GM12878 (cell line): Measurements from ENCODE around the gene COTL1. TPM values are rescaled to one million over a fixed set of nuclear protein-coding genes. Genes with fewer than 3 reads are reported as not detected.

ENCODE experiments used
- ATF7 ChIP-seq: fragments of 450-650 bp; IDR thresholded peaks from 2 replicates; pipeline ENCODE4 v1.6.1; 2016; ENCODE audit warnings: low read depth, mild to moderate bottlenecking
- CHD4 ChIP-seq: fragments of 200-600 bp; sonication (generic); IDR thresholded peaks from 2 replicates; pipeline ENCODE4 v1.6.1; 2016; ENCODE audit warnings: mild to moderate bottlenecking
- E2F8 ChIP-seq: fragments of 450-650 bp; IDR thresholded peaks from 2 replicates; pipeline ENCODE4 v1.6.1; 2018; ENCODE audit warnings: mild to moderate bottlenecking, low read depth, moderate library complexity; ENCODE audit not compliant: partially characterized antibody
- EP300 ChIP-seq, 2 experiments: fragments of 150-350 bp in 1 of 2; IDR thresholded peaks; 2 replicates each; pipeline ENCODE4 v1.6.1; 2011 to 2012; ENCODE audit warnings: low read depth in 2 of 2, low read length in 2 of 2, borderline replicate concordance in 1 of 2, improper control_type of control experiment in 1 of 2, inconsistent platforms in 1 of 2; ENCODE audit not compliant: control insufficient read depth in 1 of 2
- HCFC1 ChIP-seq: fragments of 150-350 bp; IDR thresholded peaks from 2 replicates; pipeline ENCODE4 v1.6.1; 2014; ENCODE audit warnings: low read length
- IRF5 ChIP-seq: fragments of 450-650 bp; IDR thresholded peaks from 2 replicates; pipeline ENCODE4 v1.6.1; 2017; ENCODE audit warnings: borderline replicate concordance
- JUND ChIP-seq: IDR thresholded peaks from 2 replicates; pipeline ENCODE4 v1.6.1; 2012; ENCODE audit warnings: low read depth, mild to moderate bottlenecking, low read length, improper control_type of control experiment, moderate library complexity
- LARP7 ChIP-seq: fragments of 450-650 bp; IDR thresholded peaks from 2 replicates; pipeline ENCODE4 v1.6.1; 2017; ENCODE audit warnings: mild to moderate bottlenecking
- MAX ChIP-seq: IDR thresholded peaks from 2 replicates; pipeline ENCODE4 v1.6.1; 2012; ENCODE audit warnings: low read depth, low read length, improper control_type of control experiment
- MEF2B ChIP-seq: fragments of 450-650 bp; IDR thresholded peaks from 2 replicates; pipeline ENCODE4 v1.6.1; 2018; ENCODE audit warnings: mild to moderate bottlenecking, moderate library complexity; ENCODE audit not compliant: partially characterized antibody, poor library complexity, severe bottlenecking
- NKRF ChIP-seq: fragments of 450-650 bp; conservative IDR thresholded peaks from 2 replicates; pipeline ENCODE4 v1.6.1; 2017; ENCODE audit warnings: mild to moderate bottlenecking, moderate library complexity
- NR2C1 ChIP-seq: fragments of 450-650 bp; IDR thresholded peaks from 2 replicates; pipeline ENCODE4 v1.6.1; 2017; ENCODE audit warnings: antibody characterized with exemption, mild to moderate bottlenecking, moderate library complexity
- NR2C2 ChIP-seq: IDR thresholded peaks from 2 replicates; pipeline ENCODE4 v1.6.1; 2011; ENCODE audit warnings: borderline replicate concordance, low read depth; ENCODE audit not compliant: control insufficient read depth, insufficient read length
- PAX5 ChIP-seq: IDR thresholded peaks from 2 replicates; pipeline ENCODE4 v1.6.1; 2011; ENCODE audit warnings: low read depth, low read length, borderline replicate concordance
- SIN3A ChIP-seq: IDR thresholded peaks from 2 replicates; pipeline ENCODE4 v1.6.1; 2012; ENCODE audit warnings: low read depth, low read length, improper control_type of control experiment
- SIX5 ChIP-seq: IDR thresholded peaks from 2 replicates; pipeline ENCODE4 v1.6.1; 2011; ENCODE audit warnings: mild to moderate bottlenecking, low read depth, low read length, moderate library complexity; ENCODE audit not compliant: severe bottlenecking
- SMAD1 ChIP-seq: fragments of 450-650 bp; IDR thresholded peaks from 2 replicates; pipeline ENCODE4 v1.6.1; 2018; ENCODE audit warnings: mild to moderate bottlenecking, low read depth; ENCODE audit not compliant: partially characterized antibody
- SP1 ChIP-seq: IDR thresholded peaks from one replicate; pipeline ENCODE4 v1.6.1; 2011; ENCODE audit warnings: low read depth, low read length
- STAT3 ChIP-seq: IDR thresholded peaks from 2 replicates; pipeline ENCODE4 v1.6.1; 2011; ENCODE audit warnings: low read depth, low read length, improper control_type of control experiment
- TAF1 ChIP-seq: IDR thresholded peaks from 2 replicates; pipeline ENCODE4 v1.6.1; 2011; ENCODE audit warnings: mild to moderate bottlenecking, low read depth, low read length, borderline replicate concordance
- TBL1XR1 ChIP-seq: IDR thresholded peaks from 2 replicates; pipeline ENCODE4 v1.6.1; 2012; ENCODE audit warnings: low read depth, low read length, improper control_type of control experiment
- TCF7 ChIP-seq: IDR thresholded peaks from 2 replicates; pipeline ENCODE4 v1.6.1; 2014; ENCODE audit warnings: antibody characterized with exemption, borderline replicate concordance
- USF2 ChIP-seq: IDR thresholded peaks from 2 replicates; pipeline ENCODE4 v1.6.1; 2011; ENCODE audit warnings: low read depth, low read length, improper control_type of control experiment, borderline replicate concordance
- ZSCAN29 ChIP-seq: fragments of 450-650 bp; IDR thresholded peaks from 2 replicates; pipeline ENCODE4 v1.6.1; 2017; ENCODE audit warnings: mild to moderate bottlenecking, moderate library complexity
- polyA plus RNA-seq, 11 experiments: library from polyadenylated mRNA; depleted of rRNA in 4 of 11; unstranded in 6 of 11; stranded (reverse) in 5 of 11; fragments of >200 nt; fragmentation: Nextera tagmentation in 4 of 11; fragmentation: Illumina TruSeq in 1 of 11; extraction: Ambion mirVana in 4 of 11; extraction: Trizol in 1 of 11; gene quantifications; 1 replicate in 1 of 11; 2 replicates in 10 of 11; pipeline versions ENCODE4 v1.2.1 to v1.2.3, GENCODE V29; 2011 to 2016; ENCODE audit warnings: inconsistent platforms in 2 of 11, missing spikeins in 2 of 11, low read depth in 1 of 11
- total RNA-seq, 4 experiments: library from RNA; depleted of rRNA in 3 of 4; stranded (reverse); fragments of >200 nt in 3 of 4; fragmentation: Illumina TruSeq in 1 of 4; extraction: Trizol in 1 of 4; gene quantifications; 2 replicates each; pipeline versions ENCODE4 v1.2.1 to v1.2.3, GENCODE V29; 2013 to 2021

COTL1 gene
- total and polyA plus RNA-seq, 10 of the 15 experiments (the other 5 are each of a cell fraction or from before 2014, with no cell fraction given) = 140 to 894 (median 330) TPM

GRCh38 chr16:84647828-84648594, 30.1 kb upstream of the COTL1 start, which contains the start of gene KLHL36 (continued):
- TF ChIP-seq IRF5 = no peak
- no peak for TF ChIP-seq TCF7
- TF ChIP-seq SP1 = no peak
- no peak for TF ChIP-seq ATF7
- no peak for TF ChIP-seq NR2C1
- no peak for TF ChIP-seq TBL1XR1
- TF ChIP-seq NKRF = 0 out of 2 replicates have a peak, but pooled peaks have one; percentile 31
- no peak for TF ChIP-seq MEF2B
- peak; percentile 54; the same call in 1 of the 2 replicates for TF ChIP-seq PAX5
- TF ChIP-seq JUND = no peak
- no peak for TF ChIP-seq CHD4
- TF ChIP-seq NR2C2 = no peak
- no peak for TF ChIP-seq E2F8
- TF ChIP-seq EP300 (IDR thresholded peaks at IDR 0.05; ENCODE audit: borderline replicate concordance in 1 of 2, control insufficient read depth in 1 of 2, low read depth in 2 of 2, low read length in 2 of 2) = no peak
- no peak for TF ChIP-seq ZSCAN29
- no peak for TF ChIP-seq USF2
- TF ChIP-seq SIX5 = no peak
- TF ChIP-seq MAX = peak; percentile 18; the same call in 1 of the 2 replicates
- no peak for TF ChIP-seq SMAD1
- 0 out of 2 replicates have a peak, but pooled peaks have one; percentile 69 for TF ChIP-seq LARP7
- TF ChIP-seq SIN3A = no peak
- peak; percentile 50; the same call in 1 of the 2 replicates for TF ChIP-seq TAF1
- TF ChIP-seq STAT3 = no peak
- TF ChIP-seq HCFC1 = no peak
